CD14-positive monocyte (primary cell): ENCODE data around the gene ZDHHC11. TPM values are rescaled to one million over a fixed set of nuclear protein-coding genes. Genes with fewer than 3 reads are reported as not detected.
A peak's percentile ranks its signal among the peaks of the same experiment; 100 is the strongest.

Experiments used
- DNase-seq, 3 donors: peaks; one replicate each; pipeline ENCODE4 v3.0.0-alpha.2; 2011 to 2022
- H2AFZ ChIP-seq: 2 replicates; pipeline ENCODE4 v1.6.0; 2012; ENCODE audit warnings: mild to moderate bottlenecking, low read depth, low read length, inconsistent platforms; ENCODE audit not compliant: insufficient read depth, poor library complexity, severe bottlenecking
- H3K27ac ChIP-seq, 2 donors: 1 replicate in 1 of 2; 2 replicates in 1 of 2; pipeline ENCODE4 v1.5.1; 2012 to 2013; ENCODE audit warnings: low read length in 2 of 2, control low read depth in 1 of 2, inconsistent platforms in 1 of 2, low read depth in 1 of 2, mild to moderate bottlenecking in 1 of 2
- H3K27me3 ChIP-seq, 2 donors: one replicate each; pipeline versions ENCODE4 v1.6.0 to v1.6.1; 2011 to 2013; ENCODE audit warnings: low read length in 2 of 2; ENCODE audit not compliant: control insufficient read depth in 2 of 2, insufficient read depth in 2 of 2
- H3K36me3 ChIP-seq, 2 donors: replicated peaks in 1 of 2; 1 replicate in 1 of 2; 2 replicates in 1 of 2; pipeline versions ENCODE4 v1.5.1 to v1.6.1; 2012 to 2013; ENCODE audit warnings: low read length in 2 of 2, control low read depth in 1 of 2, inconsistent platforms in 1 of 2, mild to moderate bottlenecking in 1 of 2; ENCODE audit not compliant: insufficient read depth in 2 of 2, control insufficient read depth in 1 of 2
- H3K4me1 ChIP-seq, 2 donors: 1 replicate in 1 of 2; 2 replicates in 1 of 2; pipeline versions ENCODE4 v1.5.1 to v1.6.1; 2012 to 2013; ENCODE audit warnings: low read length in 2 of 2, control low read depth in 1 of 2, inconsistent platforms in 1 of 2, mild to moderate bottlenecking in 1 of 2, moderate library complexity in 1 of 2; ENCODE audit not compliant: insufficient read depth in 2 of 2, control insufficient read depth in 1 of 2
- H3K4me2 ChIP-seq: replicated peaks from 2 replicates; pipeline ENCODE3; 2012; ENCODE audit warnings: low read length, moderate library complexity, mild to moderate bottlenecking; ENCODE audit not compliant: poor library complexity, severe bottlenecking; ENCODE audit errors: extremely low read depth
- H3K4me3 ChIP-seq, 3 experiments: fragments of 200-600 bp in 1 of 3; sonication (generic) in 1 of 3; replicated peaks in 1 of 3; 1 replicate in 2 of 3; 2 replicates in 1 of 3; pipeline ENCODE4 v1.5.1; 2011 to 2013; ENCODE audit warnings: low read length in 3 of 3, mild to moderate bottlenecking in 3 of 3, control low read depth in 2 of 3, low read depth in 2 of 3, inconsistent platforms in 1 of 3, moderate library complexity in 1 of 3
- H3K79me2 ChIP-seq: 2 replicates; pipeline ENCODE4 v1.6.0; 2012; ENCODE audit warnings: mild to moderate bottlenecking, control low read depth, inconsistent platforms, low read length, moderate library complexity; ENCODE audit not compliant: insufficient read depth
- H3K9ac ChIP-seq: 2 replicates; pipeline ENCODE4 v1.6.0; 2017; ENCODE audit warnings: low read length, mild to moderate bottlenecking; ENCODE audit not compliant: insufficient read depth, poor library complexity, severe bottlenecking
- H3K9me3 ChIP-seq, 2 donors: replicated peaks in 1 of 2; 1 replicate in 1 of 2; 2 replicates in 1 of 2; pipeline versions ENCODE4 v1.5.1 to v1.6.1; 2012 to 2013; ENCODE audit warnings: low read length in 2 of 2, control low read depth in 1 of 2; ENCODE audit not compliant: control insufficient read depth in 1 of 2, insufficient read depth in 1 of 2
- H4K20me1 ChIP-seq: 2 replicates; pipeline ENCODE4 v1.6.0; 2012; ENCODE audit warnings: mild to moderate bottlenecking, low read length, control low read depth, moderate library complexity; ENCODE audit not compliant: insufficient read depth
- H3K27ac Mint-ChIP-seq, 7 donors: one replicate each; pipeline ENCODE4 v1.8.0; 2020; ENCODE audit warnings: mild to moderate bottlenecking in 7 of 7, mixed read lengths in 7 of 7, moderate library complexity in 6 of 7, inconsistent platforms in 2 of 7
- H3K27me3 Mint-ChIP-seq, 3 donors: one replicate each; pipeline ENCODE4 v1.8.0; 2021 to 2022; ENCODE audit warnings: low read depth in 3 of 3, mild to moderate bottlenecking in 3 of 3, mixed read lengths in 3 of 3, moderate library complexity in 3 of 3, inconsistent platforms in 1 of 3
- H3K36me3 Mint-ChIP-seq, 2 donors: one replicate each; pipeline ENCODE4 v1.8.0; 2020; ENCODE audit warnings: mixed read lengths in 2 of 2, inconsistent platforms in 1 of 2, mild to moderate bottlenecking in 1 of 2
- H3K4me1 Mint-ChIP-seq: one replicate; pipeline ENCODE4 v1.8.0; 2020; ENCODE audit warnings: mild to moderate bottlenecking, mixed read lengths
- H3K4me3 Mint-ChIP-seq, 2 donors: one replicate each; pipeline ENCODE4 v1.8.0; 2020; ENCODE audit warnings: mild to moderate bottlenecking in 2 of 2, mixed read lengths in 2 of 2, moderate library complexity in 1 of 2
- H3K9me3 Mint-ChIP-seq, 7 donors: one replicate each; pipeline ENCODE4 v1.8.0; 2020 to 2022; ENCODE audit warnings: mixed read lengths in 7 of 7, mild to moderate bottlenecking in 6 of 7, moderate library complexity in 6 of 7, inconsistent platforms in 2 of 7
- CTCF ChIP-seq: fragments of 200-600 bp; IDR thresholded peaks from one replicate; pipeline ENCODE4 v1.8.0; 2022; ENCODE audit warnings: antibody characterized with exemption, mild to moderate bottlenecking
- WGBS: methylation state at CpG from one replicate; pipeline ENCODE4 v1.1.5; 2013; ENCODE audit warnings: missing lambda C conversion rate; ENCODE audit not compliant: insufficient coverage; 5-methylcytosine and 5-hydroxymethylcytosine counted together
- intact Hi-C, 2 donors: fragments of 100-400 bp; cut with micrococcal nuclease; formaldehyde crosslinking; loops; one replicate each; pipeline versions ENCODE4 v1.15.0 to v1.15.1; 2023
- polyA plus RNA-seq, 3 donors: library from polyadenylated mRNA; depleted of rRNA in 1 of 3; unstranded in 2 of 3; stranded (reverse) in 1 of 3; fragments of 300-500 nt in 2 of 3; fragments of >200 nt in 1 of 3; fragmentation: Illumina TruSeq in 2 of 3; gene quantifications; 1 replicate in 2 of 3; 2 replicates in 1 of 3; pipeline ENCODE4 v1.2.3, GENCODE V29; 2012 to 2021

Gene ZDHHC11
- polyA plus RNA-seq, 3 donors: 1.8 TPM; not detected in 2

- Mint-ChIP-seq H3K4me1 (no peaks in the 10 kb centered on the region), H3K9me3 (no peaks in the 10 kb centered on the region), H3K27me3 (peaks cover 4 to 7% (median 4%) of the 10 kb centered on the region in 3 donors), H3K36me3 (no peaks in the 10 kb centered on the region), H3K27ac (peak overlapping the region in 1 of 7 donors; percentile 42), H3K4me3 (no peak overlapping the region)
- no peaks in the 10 kb centered on the region for H3K79me2 ChIP-seq
- no peaks in the 10 kb centered on the region for H4K20me1 ChIP-seq
- H3K27me3 ChIP-seq: no peaks in the 10 kb centered on the region
- H3K4me1 ChIP-seq: no peaks in the 10 kb centered on the region
- intact Hi-C loops: no loop called here
- H3K9me3 ChIP-seq: no peaks in the 10 kb centered on the region
- no peak for TF ChIP-seq CTCF
- DNase-seq: no peak
- no peak overlapping the region for H3K27ac ChIP-seq
- no peak overlapping the region for H2AFZ ChIP-seq
- WGBS: 93% methylated on average over 16 of the region's 16 CpGs
- no peaks in the 10 kb centered on the region for H3K36me3 ChIP-seq
- no peak overlapping the region for H3K4me2 ChIP-seq
- H3K9ac ChIP-seq: no peak overlapping the region
- H3K4me3 ChIP-seq: no peak overlapping the region
Measured at GRCh38 chr5:851553-851952, 767 bp upstream of the ZDHHC11 start.

- no peaks in the 10 kb centered on the region for H3K36me3 ChIP-seq
- Mint-ChIP-seq H3K4me1 (no peaks in the 10 kb centered on the region), H3K9me3 (no peaks in the 10 kb centered on the region), H3K4me3 (no peak overlapping the region), H3K27me3 (peaks cover 4 to 7% (median 4%) of the 10 kb centered on the region in 3 donors), H3K36me3 (no peaks in the 10 kb centered on the region), H3K27ac (no peak overlapping the region)
- H3K4me1 ChIP-seq: no peaks in the 10 kb centered on the region
- H3K4me3 ChIP-seq: no peak overlapping the region
- H3K79me2 ChIP-seq: no peaks in the 10 kb centered on the region
- H3K4me2 ChIP-seq: no peak overlapping the region
- WGBS: 81% methylated on average over 10 of the region's 19 CpGs
- no peak overlapping the region for H3K27ac ChIP-seq
- H3K27me3 ChIP-seq: no peaks in the 10 kb centered on the region
- TF ChIP-seq CTCF: no peak
- no peaks in the 10 kb centered on the region for H4K20me1 ChIP-seq
- no peak for DNase-seq
- H3K9me3 ChIP-seq: no peaks in the 10 kb centered on the region
- intact Hi-C loops: no loop called here
- no peak overlapping the region for H2AFZ ChIP-seq
- no peak overlapping the region for H3K9ac ChIP-seq
Measured at GRCh38 chr5:851076-851475, 290 bp upstream of the ZDHHC11 start.
